ENCODE measurements around the gene TMEM190.

Gene TMEM190

DNA sequence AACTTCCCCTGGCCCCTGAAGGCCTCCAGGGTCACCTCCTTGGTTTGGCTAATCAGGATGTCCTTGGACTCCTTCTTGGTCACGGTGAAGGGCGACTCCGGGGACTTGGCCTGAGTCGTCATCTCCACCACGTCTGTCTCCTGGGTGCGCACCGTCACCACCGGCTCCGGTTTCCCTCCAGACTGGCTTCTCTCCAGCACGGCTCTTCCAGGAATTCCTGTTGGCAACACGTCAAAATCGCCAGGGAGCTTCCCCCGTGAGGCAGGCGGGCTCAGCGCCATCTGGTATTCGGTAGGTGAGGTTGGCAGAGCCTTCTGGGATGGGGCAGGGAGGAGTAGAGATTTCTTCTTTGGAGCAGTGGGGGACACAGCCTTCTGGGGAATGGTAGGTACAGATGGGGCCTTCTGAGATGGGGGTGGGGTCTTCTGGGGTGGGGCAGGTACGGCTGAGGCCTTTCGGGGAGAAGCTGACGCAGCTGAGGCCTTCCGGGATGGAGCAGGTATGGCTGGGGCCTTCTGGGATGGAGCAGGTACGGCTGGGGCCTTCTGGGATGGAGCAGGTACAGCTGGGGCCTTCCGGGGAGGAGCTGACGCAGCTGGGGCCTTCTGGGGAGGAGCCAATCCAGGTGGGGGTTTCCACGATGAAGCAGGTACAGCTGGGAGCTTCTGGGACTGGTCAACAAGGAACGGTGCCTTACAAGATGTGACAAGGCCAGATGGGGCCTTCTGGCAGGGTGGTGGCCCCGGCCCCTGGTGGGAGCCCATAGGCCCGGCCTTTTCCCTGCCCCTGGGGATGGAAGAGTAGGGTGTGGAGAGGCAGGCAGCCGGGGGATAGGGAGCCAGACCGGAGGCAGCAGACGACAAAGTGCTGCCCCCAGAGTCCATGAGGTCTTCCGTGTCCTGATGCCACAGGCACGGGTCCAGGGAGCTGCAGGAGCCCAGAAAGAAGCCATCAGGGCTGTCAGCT is 17.4 kb upstream of the TMEM190 start:
- H3K9me3 ChIP-seq (ENCODE audit: control insufficient read depth, insufficient read depth, low read depth, low read length) = no peaks in the 10 kb centered on the region
- 0 out of 2 replicates have a peak, but pooled peaks cover 1% of the 10 kb centered on the region for H3K4me1 ChIP-seq (ENCODE audit: control insufficient read depth, insufficient read depth, low read length)
- ChIA-PET CTCF (interaction anchor here (1.2 kb wide), 1 partner anchor 13 kb away, joined by 3 read pairs; no protein-coding TSS in a partner anchor), POLR2A (interaction anchor here (1.1 to 1.4 kb wide), 2 partner anchors 13 to 20 kb away, joined by 4 to 5 read pairs; partner anchors contain the start of gene KMT5C)
- no peak overlapping the region for H3K4me3 ChIP-seq (ENCODE audit: low read depth, low read length)
- H3K36me3 ChIP-seq (ENCODE audit: control insufficient read depth in 2 of 2, insufficient read depth in 1 of 2, low read length in 2 of 2) = no peaks in the 10 kb centered on the region
- TF ChIP-seq ZNF274 (IDR thresholded peaks at IDR 0.05; ENCODE audit: low read length) (no peak), ZNF274 (tag by site-specific recombination; IDR thresholded peaks at IDR 0.05; ENCODE audit: borderline replicate concordance) (no peak), SP2 (tag by site-specific recombination; IDR thresholded peaks at IDR 0.05) (peak; percentile 13; the same call in 1 of the 2 replicates)
- no peak overlapping the region for H3K27ac ChIP-seq (ENCODE audit: extremely low read depth, low read depth, low read length)

GRCh38 chr19:55360902-55361301 is 15.7 kb upstream of the TMEM190 start:
- Histone ChIP-seq H3K36me3 (ENCODE audit: control insufficient read depth in 2 of 2, insufficient read depth in 1 of 2, low read length in 2 of 2) (no peaks in the 10 kb centered on the region), H3K27ac (ENCODE audit: extremely low read depth, low read depth, low read length) (no peak overlapping the region), H3K4me1 (ENCODE audit: control insufficient read depth, insufficient read depth, low read length) (no peaks in the 10 kb centered on the region), H3K4me3 (ENCODE audit: low read depth, low read length) (no peak overlapping the region), H3K9me3 (ENCODE audit: control insufficient read depth, insufficient read depth, low read depth, low read length) (no peaks in the 10 kb centered on the region)
- peak; percentile 24; the same call in 1 of the 2 replicates for TF ChIP-seq ZFHX2 (tag by site-specific recombination; conservative IDR thresholded peaks at IDR 0.05)
- peak; percentile 35; the same call in 1 of the 2 replicates for TF ChIP-seq EGR2 (tag by site-specific recombination; IDR thresholded peaks at IDR 0.05; ENCODE audit: low read depth)
- no peak for TF ChIP-seq ZBTB21 (tag by site-specific recombination; IDR thresholded peaks at IDR 0.05)
- POLR2A ChIA-PET = interaction anchor here (0.6 kb wide), 1 partner anchor 59 kb away, joined by 3 read pairs; no protein-coding TSS in a partner anchor
- CTCF ChIA-PET = no interaction called here

DNA sequence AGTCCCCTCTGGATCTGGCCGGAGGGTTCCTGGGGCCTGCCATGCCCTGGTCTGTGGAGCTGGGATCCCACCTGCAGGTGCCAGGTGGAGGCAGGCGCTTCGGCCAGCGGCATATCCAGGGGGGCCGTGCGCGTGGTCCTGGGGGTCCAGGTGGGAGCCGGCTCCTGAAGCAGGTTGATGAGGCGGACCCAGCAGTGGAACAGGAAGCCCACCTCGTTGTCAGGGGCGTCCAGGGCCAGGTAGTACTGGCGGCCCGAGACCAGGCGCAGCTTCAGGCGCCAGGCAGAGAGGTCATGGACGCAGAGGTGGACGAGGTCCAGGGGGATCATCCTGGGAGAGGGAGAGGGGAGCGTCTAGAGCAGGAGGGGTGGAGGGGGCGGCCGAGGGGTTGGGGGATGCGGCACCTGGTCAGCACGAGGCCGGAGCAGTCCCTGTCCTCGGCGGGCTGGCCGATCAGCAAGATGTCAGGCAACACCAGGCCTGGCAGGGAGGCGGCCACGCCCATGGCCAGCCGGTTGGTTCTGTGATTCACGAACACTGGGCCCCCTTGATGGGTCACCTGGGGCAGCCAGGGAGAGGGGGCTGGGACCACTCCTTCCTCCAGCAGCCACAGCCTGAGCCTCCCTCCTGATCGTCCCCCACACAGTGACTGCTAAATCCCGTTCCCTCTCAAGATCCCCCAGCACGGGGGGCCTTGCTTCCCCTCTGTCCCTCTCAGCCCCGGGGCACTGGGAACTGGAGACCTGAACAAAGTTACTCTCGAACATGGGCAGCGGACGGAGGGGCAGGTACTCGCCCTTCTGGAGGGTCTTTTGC is 14.2 kb upstream of the TMEM190 start:
- ChIA-PET CTCF (interaction anchor here (0.7 to 1.1 kb wide), 2 partner anchors 12 to 60 kb away, joined by 3 read pairs; no protein-coding TSS in a partner anchor), POLR2A (interaction anchor here (0.6 to 1.6 kb wide), 4 partner anchors 23 to 292 kb away, joined by 3 to 7 read pairs (median 6); partner anchors contain the start of gene KMT5C)
- Histone ChIP-seq H3K27ac (ENCODE audit: extremely low read depth, low read depth, low read length) (no peak overlapping the region), H3K9me3 (ENCODE audit: control insufficient read depth, insufficient read depth, low read depth, low read length) (no peaks in the 10 kb centered on the region), H3K36me3 (ENCODE audit: control insufficient read depth in 2 of 2, insufficient read depth in 1 of 2, low read length in 2 of 2) (no peaks in the 10 kb centered on the region), H3K4me1 (ENCODE audit: control insufficient read depth, insufficient read depth, low read length) (no peaks in the 10 kb centered on the region), H3K4me3 (ENCODE audit: low read depth, low read length) (no peak overlapping the region)
- TF ChIP-seq ZNF239 (tag by site-specific recombination; IDR thresholded peaks at IDR 0.05) = no peak
- peak; percentile 13; the same call in 1 of the 2 replicates for TF ChIP-seq HOXC10 (CRISPR knock-in tag; IDR thresholded peaks at IDR 0.05)

DNA sequence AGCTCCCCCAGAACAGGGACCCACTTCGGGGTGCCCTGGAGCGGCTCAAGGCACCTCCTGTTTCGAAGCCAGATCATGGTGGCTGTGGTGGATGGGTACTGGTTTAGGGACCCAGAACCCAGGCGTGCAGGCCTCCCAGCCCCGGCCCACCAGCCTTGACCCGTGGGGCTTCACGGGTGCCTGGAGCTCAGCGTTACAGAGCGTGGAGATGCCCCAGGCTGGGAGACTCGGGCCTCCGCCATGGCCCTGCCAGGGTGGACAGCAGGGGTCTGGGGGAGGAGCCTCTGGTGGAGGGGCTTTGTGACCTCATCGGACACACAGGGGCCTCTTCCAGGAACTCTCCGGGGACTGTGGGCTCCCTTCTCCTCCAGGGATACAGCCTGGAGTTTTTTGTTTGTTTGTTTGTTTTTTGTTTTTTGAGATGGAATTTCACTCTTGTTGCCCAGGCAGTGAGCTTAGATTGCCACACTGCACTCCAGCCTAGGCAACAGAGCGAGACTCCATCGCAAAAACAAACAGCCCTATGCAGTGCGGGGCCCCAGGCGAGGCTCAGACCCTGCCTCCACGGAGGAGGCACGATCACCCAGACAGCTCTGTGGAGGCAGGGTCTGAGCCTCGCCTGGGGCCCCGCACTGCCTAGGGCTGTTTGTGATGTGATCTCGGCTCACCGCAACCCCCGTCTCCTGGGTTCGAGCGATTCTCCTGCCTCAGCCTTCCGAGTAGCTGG is 13.5 kb upstream of the TMEM190 start, which contains the start of gene GARIN5B:
Gene GARIN5B (minus strand): TSS at position 271 of the 727 bp plus-strand sequence. CDS start 194 bp downstream, at position 77.
- POLR2A ChIA-PET = interaction anchor here (0.8 to 1.6 kb wide), 3 partner anchors 10 to 104 kb away, joined by 3 to 7 read pairs (median 6); partner anchors contain the start of genes KMT5C and PPP6R1
- H3K4me3 ChIP-seq (ENCODE audit: low read depth, low read length) = no peak within 1 kb of the TSS
- CTCF ChIA-PET = interaction anchor here (0.7 to 1.1 kb wide), 3 partner anchors 13 to 60 kb away, joined by 3 to 4 read pairs (median 3); no protein-coding TSS in a partner anchor
- no peaks in the 10 kb centered on the region for H3K9me3 ChIP-seq (ENCODE audit: control insufficient read depth, insufficient read depth, low read depth, low read length)
- peak; percentile 42 for TF ChIP-seq ZIC2 (tag by site-specific recombination; IDR thresholded peaks at IDR 0.05)
- no peak for TF ChIP-seq ZNF707 (tag by site-specific recombination; IDR thresholded peaks at IDR 0.05)
- TF ChIP-seq HOXC10 (CRISPR knock-in tag; IDR thresholded peaks at IDR 0.05) = 0 out of 2 replicates have a peak, but pooled peaks have one; percentile 7
- no peak for TF ChIP-seq ZNF2 (tag by site-specific recombination; IDR thresholded peaks at IDR 0.05)
- no peak for TF ChIP-seq ZSCAN30 (tag by site-specific recombination; IDR thresholded peaks at IDR 0.05)
- TF ChIP-seq ZNF426 (tag by site-specific recombination; IDR thresholded peaks at IDR 0.05) = no peak
- TF ChIP-seq ZNF600 (tag by site-specific recombination; IDR thresholded peaks at IDR 0.05) = 0 out of 2 replicates have a peak, but pooled peaks have one; percentile 11
- TF ChIP-seq ZNF621 (tag by site-specific recombination; IDR thresholded peaks at IDR 0.05) = no peak
- no peak for TF ChIP-seq GLIS2 (tag by site-specific recombination; IDR thresholded peaks at IDR 0.05)
- H3K36me3 ChIP-seq (ENCODE audit: control insufficient read depth in 2 of 2, insufficient read depth in 1 of 2, low read length in 2 of 2) = no peaks in the 10 kb centered on the region
- no peaks in the 10 kb centered on the region for H3K4me1 ChIP-seq (ENCODE audit: control insufficient read depth, insufficient read depth, low read length)
- H3K27ac ChIP-seq (ENCODE audit: extremely low read depth, low read depth, low read length) = no peak within 1 kb of the TSS

Data from HEK293 (cell line).